ENCODE results near the gene HDAC3.
A peak's percentile ranks its signal among the peaks of the same experiment; 100 is the strongest.

Gene HDAC3

GRCh38 chr5:141657937-141658545 is 21.4 kb upstream of the HDAC3 start:
- no peak for DNase-seq

GRCh38 chr5:141657404-141657803 is 20.8 kb upstream of the HDAC3 start:
- no peak for DNase-seq

- DNase-seq, result no peak
Observed at GRCh38 chr5:141656396-141656795, 19.7 kb upstream of the HDAC3 start.

GRCh38 chr5:141655020-141655419 is 18.4 kb upstream of the HDAC3 start:
- no peak for DNase-seq

GRCh38 chr5:141654298-141654697 is 17.6 kb upstream of the HDAC3 start:
- no peak for DNase-seq

GRCh38 chr5:141651728-141652105 is 15.1 kb upstream of the HDAC3 start:
- no peak for DNase-seq

- DNase-seq, result peak; percentile 79
Observed at GRCh38 chr5:141650851-141651727, 14.4 kb upstream of the HDAC3 start, which contains the start of gene FCHSD1. Gene FCHSD1 (minus strand): TSS chr5:141651418. CDS start chr5:141651368, 50 bp downstream.

- no peak for DNase-seq
Observed at GRCh38 chr5:141649972-141650371, 13.3 kb upstream of the HDAC3 start.

- no peak for DNase-seq
Observed at GRCh38 chr5:141649056-141649688, 12.5 kb upstream of the HDAC3 start.

GRCh38 chr5:141647851-141648250 is 11.2 kb upstream of the HDAC3 start:
- no peak for DNase-seq

- no peak for DNase-seq
Observed at GRCh38 chr5:141647242-141647641, 10.6 kb upstream of the HDAC3 start.

- DNase-seq, result no peak
Observed at GRCh38 chr5:141646026-141646425, 9.4 kb upstream of the HDAC3 start.

GRCh38 chr5:141641634-141642267 is 5.1 kb upstream of the HDAC3 start:
- DNase-seq, result no peak

- no peak for DNase-seq
Observed at GRCh38 chr5:141640698-141641097, 4.0 kb upstream of the HDAC3 start.

- DNase-seq, result no peak
Observed at GRCh38 chr5:141640051-141640415, 3.4 kb upstream of the HDAC3 start.

- DNase-seq, result no peak
Observed at GRCh38 chr5:141639357-141640050, 2.9 kb upstream of the HDAC3 start.

GRCh38 chr5:141638771-141639170 is 2.1 kb upstream of the HDAC3 start:
- no peak for DNase-seq

GRCh38 chr5:141637767-141638419 is 1.2 kb upstream of the HDAC3 start:
- DNase-seq, result peak; percentile 62

GRCh38 chr5:141637123-141637766 is 596 bp upstream of the HDAC3 start:
- DNase-seq, result peak; percentile 61

GRCh38 chr5:141636106-141636412 is 590 bp downstream of the HDAC3 start:
- no peak for DNase-seq

GRCh38 chr5:141635646-141636045 is 1.0 kb downstream of the HDAC3 start:
- DNase-seq, result no peak

- no peak for DNase-seq
Observed at GRCh38 chr5:141634720-141635119, 1.9 kb downstream of the HDAC3 start.
